GM18498 (cell line): Measurements from ENCODE around the gene FGFBP1.
"Not testable (repeated sequence)": the region's sequence is repeated elsewhere in the genome, so short reads cannot be mapped to it uniquely, and the experiment has no call there.

ENCODE experiments used
- ATAC-seq: cut with Tn5 transposase; IDR thresholded peaks from one replicate; pipeline ENCODE4 v1.9.1; 2021; ENCODE audit warnings: mild to moderate bottlenecking, moderate library complexity; ENCODE audit not compliant: unreplicated experiment

FGFBP1 gene

GRCh38 chr4:15947684-15948083 lies 9.1 kb upstream of the FGFBP1 start:
- ATAC-seq: no peak

- ATAC-seq: no peak
These were observed 7.0 kb upstream of the FGFBP1 start for GRCh38 chr4:15945516-15945915.

GRCh38 chr4:15944895-15945294 lies 6.4 kb upstream of the FGFBP1 start:
- no peak for ATAC-seq

- ATAC-seq: no peak
These were observed 3.7 kb upstream of the FGFBP1 start for GRCh38 chr4:15942283-15942682.

- no peak for ATAC-seq
These were observed 358 bp downstream of the FGFBP1 start for GRCh38 chr4:15938182-15938581.

- ATAC-seq: no peak
These were observed 2.0 kb downstream of the FGFBP1 start for GRCh38 chr4:15936495-15936894.

- no peak for ATAC-seq
These were observed 2.8 kb downstream of the FGFBP1 start for GRCh38 chr4:15935504-15936402.

GRCh38 chr4:15934259-15934658 lies 4.3 kb downstream of the FGFBP1 start:
- ATAC-seq: no peak

- ATAC-seq: no peak
These were observed 6.9 kb downstream of the FGFBP1 start for GRCh38 chr4:15931451-15932210.

- ATAC-seq: peak; percentile 52
These were observed 8.2 kb downstream of the FGFBP1 start for GRCh38 chr4:15930314-15930713.

GRCh38 chr4:15929540-15929939 lies 9.0 kb downstream of the FGFBP1 start:
- no peak for ATAC-seq

GRCh38 chr4:15928883-15929282 lies 9.7 kb downstream of the FGFBP1 start:
- no peak for ATAC-seq

- ATAC-seq: no peak
These were observed 12.1 kb downstream of the FGFBP1 start for GRCh38 chr4:15926486-15926885.

- no peak for ATAC-seq
These were observed 12.7 kb downstream of the FGFBP1 start for GRCh38 chr4:15925830-15926229.

GRCh38 chr4:15921592-15921932 lies 17.0 kb downstream of the FGFBP1 start:
- no peak for ATAC-seq

GRCh38 chr4:15920723-15921591 lies 17.6 kb downstream of the FGFBP1 start:
- ATAC-seq: no peak

- ATAC-seq: no peak
These were observed 19.9 kb downstream of the FGFBP1 start for GRCh38 chr4:15918484-15919129.

- no peak for ATAC-seq
These were observed 21.2 kb downstream of the FGFBP1 start for GRCh38 chr4:15917297-15917696.

- ATAC-seq: not testable (repeated sequence)
These were observed 22.2 kb downstream of the FGFBP1 start for GRCh38 chr4:15916358-15916757.

GRCh38 chr4:15914736-15915135 lies 23.8 kb downstream of the FGFBP1 start:
- no peak for ATAC-seq

- no peak for ATAC-seq
These were observed 24.2 kb downstream of the FGFBP1 start for GRCh38 chr4:15914291-15914690.
